Pancreas (tissue), 10 donors: ENCODE results near the gene BSND. TPM values are rescaled to one million over a fixed set of nuclear protein-coding genes. Genes with fewer than 3 reads are reported as not detected.

ENCODE experiments used
- ATAC-seq, 4 donors: fragments of 200-7000 bp; cut with Tn5 transposase; one replicate each; pipeline versions ENCODE4 v1.8.0 to v1.9.1; 2020; ENCODE audit warnings: mild to moderate bottlenecking in 4 of 4, moderate library complexity in 4 of 4
- DNase-seq, 6 donors: peaks; one replicate each; pipeline ENCODE4 v3.0.0-alpha.2; 2020
- FAIRE-seq: peaks from 2 replicates; lab custom pipeline; 2012; peaks lifted over from hg19 to GRCh38; lab: Jason Lieb, UNC
- H3K27ac ChIP-seq, 4 donors: fragments of 200-600 bp; sonication (generic); 1 replicate in 3 of 4; 2 replicates in 1 of 4; pipeline versions ENCODE4 v1.5.0 to v1.8.0; 2020
- H3K27me3 ChIP-seq, 4 donors: fragments of 200-600 bp; one replicate each; pipeline ENCODE4 v1.8.0; 2021
- H3K36me3 ChIP-seq, 3 donors: fragments of 200-600 bp; sonication (generic) in 1 of 3; one replicate each; pipeline versions ENCODE4 v1.5.0 to v1.8.0; 2020 to 2021
- H3K4me1 ChIP-seq, 3 donors: fragments of 200-600 bp; one replicate each; pipeline ENCODE4 v1.8.0; 2021
- H3K4me3 ChIP-seq, 4 donors: fragments of 200-600 bp; sonication (generic) in 2 of 4; one replicate each; pipeline versions ENCODE4 v1.5.0 to v1.8.0; 2020 to 2021
- H3K9me3 ChIP-seq, 4 donors: fragments of 200-600 bp; one replicate each; pipeline ENCODE4 v1.8.0; 2021
- CTCF ChIP-seq, 4 donors: fragments of 200-600 bp; sonication (generic) in 3 of 4; IDR thresholded peaks; one replicate each; pipeline versions ENCODE4 v1.5.0 to v1.8.0; 2021; ENCODE audit warnings: antibody characterized with exemption in 4 of 4
- WGBS, 2 donors: extraction: QIAGEN DNeasy Blood & Tissue Kit; methylation state at CpG; one replicate each; pipeline ENCODE4 v1.1.7; 2013; 5-methylcytosine and 5-hydroxymethylcytosine counted together
- intact Hi-C, 3 donors: fragments of 100-400 bp; cut with DNase I; formaldehyde crosslinking; loops; one replicate each; pipeline versions ENCODE4 v1.11.1 to v1.14.2; 2022
- polyA plus RNA-seq, 2 donors: library from polyadenylated mRNA; stranded (reverse); fragments of 200-250 nt; gene quantifications; one replicate each; pipeline ENCODE4 v1.2.3, GENCODE V29; 2013
- total RNA-seq, 6 donors: library from RNA; stranded (reverse); fragmentation: NEBNext Ultra II Directional in 4 of 6; extraction: Animal tissue kit (Norgen Biotek cat#: 25700) in 4 of 6; gene quantifications; one replicate each; pipeline versions ENCODE4 v1.2.1 to v1.2.4, GENCODE V29; 2021 to 2023
- donor health status: healthy with polysubstance abuse.
- donor health status: DM: no; HTN: no; CAD: no; lungs with moderate emphysema.
- donor health status: DM: no; HTN: no; CAD: no.
- donor health status: control.
- donor health status: control.
- donor health status: Bipolar disorder and iron deficiency.
- donor health status: DM: yes; HTN: yes; CAD: no.
- donor health status: DM: no; HTN: no; CAD: no.
- donor health status: DM: no; HTN: no; CAD: no.
- donor health status: DM: yes; HTN: yes; CAD: no.

The BSND gene
- total and polyA plus RNA-seq, 8 donors = 0.02 to 0.04 TPM; not detected in 6

- ATAC-seq = no peak
- TF ChIP-seq CTCF (IDR thresholded peaks at IDR 0.05) = no peak
- intact Hi-C loops = no loop called here
- Histone ChIP-seq H3K36me3 (no peaks in the 10 kb centered on the region), H3K4me1 (no peaks in the 10 kb centered on the region), H3K27me3 (no peaks in the 10 kb centered on the region), H3K27ac (peak overlapping the region in 1 of 4 donors; percentile 22), H3K4me3 (no peak overlapping the region), H3K9me3 (no peaks in the 10 kb centered on the region)
- FAIRE-seq = no peak
- peak in 1 of 6 donors; percentile 45 for DNase-seq
- 74 to 80% methylated on average over 12 to 13 of the region's 13 CpGs for WGBS, 2 donors
Observed at GRCh38 chr1:54989968-54990810, 8.5 kb upstream of the BSND start.

GRCh38 chr1:54990916-54991315 lies 7.8 kb upstream of the BSND start:
- TF ChIP-seq CTCF (IDR thresholded peaks at IDR 0.05) = no peak
- intact Hi-C loops = no loop called here
- no peaks in the 10 kb centered on the region for H3K4me1 ChIP-seq
- no peaks in the 10 kb centered on the region for H3K27me3 ChIP-seq
- FAIRE-seq (no peak), ATAC-seq (no peak), DNase-seq (peak in 1 of 6 donors; percentile 32)
- H3K27ac ChIP-seq = no peak overlapping the region
- WGBS, 2 donors = 71 to 75% methylated on average over 4 of the region's 4 CpGs
- no peaks in the 10 kb centered on the region for H3K36me3 ChIP-seq
- no peaks in the 10 kb centered on the region for H3K9me3 ChIP-seq
- H3K4me3 ChIP-seq = no peak overlapping the region

- Histone ChIP-seq H3K4me3 (no peak overlapping the region), H3K27me3 (peaks cover 0 to 4% (median 0%) of the 10 kb centered on the region in 4 donors), H3K9me3 (no peaks in the 10 kb centered on the region), H3K4me1 (peaks cover 0 to 4% (median 0%) of the 10 kb centered on the region in 3 donors), H3K27ac (no peak overlapping the region), H3K36me3 (no peaks in the 10 kb centered on the region)
- 67% methylated on average over 12 of the region's 12 CpGs for WGBS, 2 donors
- FAIRE-seq = no peak
- ATAC-seq = no peak
- peak in 1 of 6 donors; percentile 30 for DNase-seq
- no peak for TF ChIP-seq CTCF (IDR thresholded peaks at IDR 0.05)
- intact Hi-C loops = no loop called here
Observed at GRCh38 chr1:54991939-54992338, 6.8 kb upstream of the BSND start.

- Histone ChIP-seq H3K4me3 (no peak overlapping the region), H3K27me3 (peaks cover 0 to 6% (median 0%) of the 10 kb centered on the region in 4 donors), H3K27ac (no peak overlapping the region), H3K36me3 (no peaks in the 10 kb centered on the region), H3K9me3 (no peaks in the 10 kb centered on the region), H3K4me1 (peaks cover 0 to 4% (median 0%) of the 10 kb centered on the region in 3 donors)
- no peak for TF ChIP-seq CTCF (IDR thresholded peaks at IDR 0.05)
- DNase-seq (peak in 1 of 6 donors; percentile 24), ATAC-seq (no peak), FAIRE-seq (no peak)
- WGBS, 2 donors = 91 to 93% methylated on average over 6 of the region's 6 CpGs
- intact Hi-C loops = no loop called here
Observed at GRCh38 chr1:54993140-54993539, 5.6 kb upstream of the BSND start.
